Bronchial smooth muscle cell (primary cell): Measurements from ENCODE around the gene LAIR1. TPM values are rescaled to one million over a fixed set of nuclear protein-coding genes. Genes with fewer than 3 reads are reported as not detected.

Source experiments
- total RNA-seq: library from RNA; depleted of rRNA; stranded (reverse); fragments of >200 nt; gene quantifications from 2 replicates; pipeline ENCODE4 v1.2.1, GENCODE V29; 2014

LAIR1 gene, protein sequence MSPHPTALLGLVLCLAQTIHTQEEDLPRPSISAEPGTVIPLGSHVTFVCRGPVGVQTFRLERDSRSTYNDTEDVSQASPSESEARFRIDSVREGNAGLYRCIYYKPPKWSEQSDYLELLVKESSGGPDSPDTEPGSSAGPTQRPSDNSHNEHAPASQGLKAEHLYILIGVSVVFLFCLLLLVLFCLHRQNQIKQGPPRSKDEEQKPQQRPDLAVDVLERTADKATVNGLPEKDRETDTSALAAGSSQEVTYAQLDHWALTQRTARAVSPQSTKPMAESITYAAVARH
- not detected in 2 replicates for total RNA-seq

DNA sequence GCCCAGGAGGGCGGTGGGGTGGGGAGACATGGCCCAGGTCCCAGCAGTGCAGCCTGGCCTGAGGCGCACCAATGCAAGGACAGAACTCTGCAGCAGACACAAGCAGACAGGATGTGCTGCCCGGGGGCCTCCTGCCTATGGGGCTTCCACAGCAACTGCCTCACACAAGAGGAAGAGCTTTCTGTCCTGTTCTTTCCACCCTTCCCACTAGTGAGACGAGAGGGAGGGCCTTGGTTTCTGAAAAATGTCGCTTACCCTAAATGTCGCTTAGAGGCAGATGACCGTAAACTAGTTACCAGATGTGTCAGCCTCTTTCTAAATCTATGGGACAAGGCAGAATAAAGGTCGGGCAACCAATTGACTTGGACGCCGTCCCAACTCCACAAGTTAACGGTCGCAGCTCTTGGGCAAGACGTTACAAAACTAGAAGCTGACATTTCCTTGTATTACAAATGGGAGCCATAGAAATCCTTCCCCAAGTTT lies at the start of gene LAIR1:
LAIR1 (minus strand) TSS at position 157 of the 483 bp plus-strand sequence; CDS start at position 30, 127 bp downstream.

DNA sequence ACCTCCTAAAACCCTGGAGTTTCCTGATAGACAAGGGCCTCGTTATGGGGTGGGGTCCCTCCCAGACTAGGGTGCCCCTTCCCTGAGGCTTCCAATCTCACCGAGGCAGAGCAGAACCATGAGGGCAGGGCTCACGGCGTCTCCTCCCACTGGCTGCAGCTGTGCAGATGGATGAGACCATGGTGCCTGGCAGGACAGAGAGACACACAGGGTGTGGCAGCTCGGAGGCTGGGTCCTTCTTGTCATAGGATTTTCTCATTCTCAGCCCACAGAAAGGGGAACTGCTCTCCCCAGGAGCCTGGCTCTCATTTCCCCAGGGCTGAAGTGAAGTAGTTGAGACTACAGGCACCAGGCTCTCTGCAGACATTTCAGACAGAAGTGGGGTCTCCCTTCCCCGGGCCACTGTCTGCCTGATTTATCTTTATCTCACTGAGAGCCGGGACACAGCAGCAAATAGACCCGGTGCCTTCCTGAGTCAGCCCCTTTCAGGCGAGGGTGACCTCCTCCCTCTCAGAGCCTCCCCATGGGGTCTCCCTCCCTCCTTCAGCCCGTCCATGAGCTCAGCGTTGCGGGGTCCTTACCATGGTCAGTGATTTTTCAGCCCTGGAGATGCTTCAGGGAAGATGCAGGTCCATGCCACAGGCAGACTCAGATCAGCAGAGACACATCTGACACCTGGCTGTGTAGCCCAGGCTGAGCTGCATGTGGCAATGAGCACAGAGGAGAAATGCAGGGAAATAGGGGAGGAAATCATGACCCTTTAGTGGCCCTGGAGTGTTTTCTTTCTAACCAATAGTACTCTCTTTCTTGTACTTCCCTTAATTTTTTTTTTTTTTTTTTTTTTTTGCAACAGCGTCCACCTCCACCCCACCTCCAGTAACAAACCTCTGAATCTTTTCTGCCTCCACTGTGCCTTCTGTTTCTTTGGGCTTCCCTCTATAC lies 52.0 kb downstream of the LAIR1 start, which contains the start of gene LILRA5:
LILRA5 (minus strand) TSS at position 731 of the 942 bp plus-strand sequence; CDS start at position 584, 147 bp downstream.

Other genes starting within 250 kb of the LAIR1 start
- gene TFPT, start 249.3 kb downstream of the LAIR1 start, total RNA-seq = 16.7 and 21.9 TPM in 2 replicates
- gene PRPF31, start 249.2 kb downstream of the LAIR1 start, total RNA-seq = 57.2 and 61.6 TPM in 2 replicates
- 6.9 and 10.6 TPM in 2 replicates for gene CNOT3, start 227.2 kb downstream of the LAIR1 start, total RNA-seq
- 4.6 and 6.1 TPM in 2 replicates for gene LENG1, start 205.2 kb downstream of the LAIR1 start, total RNA-seq
- gene TMC4, start 191.8 kb downstream of the LAIR1 start, total RNA-seq = 0.43 and 1.1 TPM in 2 replicates
- 12.4 and 32.9 TPM in 2 replicates for gene MBOAT7, start 175.4 kb downstream of the LAIR1 start, total RNA-seq
- 26.7 and 55.8 TPM in 2 replicates for gene TSEN34, start 173.6 kb downstream of the LAIR1 start, total RNA-seq
- 1,382 and 2,467 TPM in 2 replicates for gene RPS9, start 164.1 kb downstream of the LAIR1 start, total RNA-seq
- not detected in 2 replicates for gene LILRB3, start 141.9 kb downstream of the LAIR1 start, total RNA-seq
- gene LILRA6, start 122.1 kb downstream of the LAIR1 start, total RNA-seq = not detected in 2 replicates
- not detected in 2 replicates for gene LILRB5, start 107.7 kb downstream of the LAIR1 start, total RNA-seq
- not detected in 2 replicates for gene LILRB2, start 83.8 kb downstream of the LAIR1 start, total RNA-seq
- gene LILRA5, start 51.8 kb downstream of the LAIR1 start, total RNA-seq = not detected in 2 replicates
- gene LILRA4, start 25.8 kb downstream of the LAIR1 start, total RNA-seq = not detected in 2 replicates
- gene TTYH1, start 50.5 kb upstream of the LAIR1 start, total RNA-seq = under 0.01 TPM in 1 of 2 replicates, not detected in the other
- gene LENG8, start 84.3 kb upstream of the LAIR1 start, total RNA-seq = 34.0 and 49.5 TPM in 2 replicates
- 9.3 and 9.8 TPM in 2 replicates for gene LENG9, start 98.8 kb upstream of the LAIR1 start, total RNA-seq
- gene CDC42EP5, start 108.4 kb upstream of the LAIR1 start, total RNA-seq = 9.1 and 27.6 TPM in 2 replicates
- not detected in 2 replicates for gene LAIR2, start 137.9 kb upstream of the LAIR1 start, total RNA-seq
- gene LILRA2, start 208.9 kb upstream of the LAIR1 start, total RNA-seq = not detected in 2 replicates
- not detected in 2 replicates for gene LILRA1, start 228.7 kb upstream of the LAIR1 start, total RNA-seq